C4-2B (cell line): ENCODE data around the gene ALKAL2.
A peak's percentile ranks its signal among the peaks of the same experiment; 100 is the strongest.

ENCODE experiments used
- H3K27ac ChIP-seq: fragments of 450-650 bp; 2 replicates; pipeline ENCODE4 v1.5.1; 2017
- ZFX ChIP-seq: fragments of 450-650 bp; IDR thresholded peaks from 2 replicates; pipeline ENCODE4 v1.6.1; 2017
- TF ChIP-seq, protein P1 (sequence below): fragments of 450-650 bp; conservative IDR thresholded peaks from 2 replicates; pipeline ENCODE4 v1.5.1; 2017; ENCODE audit warnings: mild to moderate bottlenecking

The ALKAL2 gene

GRCh38 chr2:269356-270030 lies 18.4 kb downstream of the ALKAL2 start:
- H3K27ac ChIP-seq, result no peak overlapping the region
- TF ChIP-seq ZFX, result no peak
- TF ChIP-seq, protein P1, sequence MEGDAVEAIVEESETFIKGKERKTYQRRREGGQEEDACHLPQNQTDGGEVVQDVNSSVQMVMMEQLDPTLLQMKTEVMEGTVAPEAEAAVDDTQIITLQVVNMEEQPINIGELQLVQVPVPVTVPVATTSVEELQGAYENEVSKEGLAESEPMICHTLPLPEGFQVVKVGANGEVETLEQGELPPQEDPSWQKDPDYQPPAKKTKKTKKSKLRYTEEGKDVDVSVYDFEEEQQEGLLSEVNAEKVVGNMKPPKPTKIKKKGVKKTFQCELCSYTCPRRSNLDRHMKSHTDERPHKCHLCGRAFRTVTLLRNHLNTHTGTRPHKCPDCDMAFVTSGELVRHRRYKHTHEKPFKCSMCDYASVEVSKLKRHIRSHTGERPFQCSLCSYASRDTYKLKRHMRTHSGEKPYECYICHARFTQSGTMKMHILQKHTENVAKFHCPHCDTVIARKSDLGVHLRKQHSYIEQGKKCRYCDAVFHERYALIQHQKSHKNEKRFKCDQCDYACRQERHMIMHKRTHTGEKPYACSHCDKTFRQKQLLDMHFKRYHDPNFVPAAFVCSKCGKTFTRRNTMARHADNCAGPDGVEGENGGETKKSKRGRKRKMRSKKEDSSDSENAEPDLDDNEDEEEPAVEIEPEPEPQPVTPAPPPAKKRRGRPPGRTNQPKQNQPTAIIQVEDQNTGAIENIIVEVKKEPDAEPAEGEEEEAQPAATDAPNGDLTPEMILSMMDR, result no peak

DNA sequence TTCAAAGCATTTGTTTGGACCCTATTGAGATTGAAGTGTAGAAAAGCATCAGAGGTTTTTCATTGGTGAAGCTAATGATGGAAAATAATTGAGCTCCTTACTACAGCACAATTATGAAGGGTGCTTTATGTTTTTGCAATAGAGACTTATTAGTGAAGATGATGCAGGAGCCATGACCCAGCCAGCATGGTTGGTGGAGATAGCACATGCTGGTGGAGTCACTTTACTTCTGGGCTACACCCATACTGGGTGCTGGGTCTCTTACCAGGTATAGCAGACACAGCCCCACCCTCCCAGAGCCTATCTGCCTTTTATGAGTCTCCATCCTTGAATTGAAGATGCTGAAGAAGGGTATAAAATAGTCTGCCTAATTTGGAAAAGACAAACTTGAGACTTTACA lies 19.6 kb downstream of the ALKAL2 start:
- H3K27ac ChIP-seq, result no peak overlapping the region
- no peak for TF ChIP-seq ZFX
- TF ChIP-seq, protein P1, result no peak

- peak within 1 kb of the TSS; percentile 81 for H3K27ac ChIP-seq
- TF ChIP-seq ZFX, result peak; percentile 83
- TF ChIP-seq, protein P1, result no peak
These were observed 23.1 kb downstream of the ALKAL2 start, which contains the start of gene ACP1 for GRCh38 chr2:264493-265468. Gene ACP1 (plus strand): TSS chr2:264947. CDS start chr2:264965, 18 bp downstream.

DNA sequence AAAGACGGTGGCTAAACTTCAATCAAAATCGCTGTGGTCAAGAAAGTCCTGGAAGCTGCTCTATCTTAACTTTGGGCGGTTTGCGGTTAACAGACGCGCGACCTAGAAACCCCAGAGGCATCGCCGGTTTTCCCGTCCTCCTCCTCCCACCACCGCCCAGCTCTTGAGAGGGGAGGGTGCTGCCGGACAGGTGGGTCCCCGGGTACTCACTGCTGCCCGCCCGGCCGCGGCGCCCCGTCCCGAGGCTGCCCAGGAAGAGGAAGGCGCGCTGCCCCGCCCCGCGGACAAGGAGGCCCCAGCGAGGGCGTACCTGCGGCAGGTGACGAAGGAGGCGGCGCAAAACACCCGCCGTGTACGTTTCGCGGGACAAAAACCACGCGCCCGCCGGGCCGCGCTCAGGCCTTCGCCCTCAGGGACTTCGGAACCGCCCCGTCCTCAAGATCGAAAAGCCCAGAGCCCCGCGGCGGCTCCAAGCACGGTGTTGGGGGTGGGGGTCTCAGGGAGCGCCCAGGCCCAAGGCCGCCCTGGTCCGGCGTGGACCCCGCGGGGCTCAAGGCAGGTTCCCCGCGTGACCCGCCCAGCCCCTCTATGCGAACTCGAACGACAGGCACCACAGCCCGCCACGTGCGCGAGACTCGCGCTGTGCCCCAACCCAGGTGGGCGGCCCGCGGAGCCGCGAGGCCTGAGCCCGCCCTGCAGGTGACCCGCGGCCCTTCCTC lies 24.0 kb downstream of the ALKAL2 start, which contains the start of gene SH3YL1:
TSS of gene SH3YL1 (minus strand) at position 259 of the 719 bp plus-strand sequence. CDS start at position 211, 48 bp downstream.
- H3K27ac ChIP-seq, result peak within 1 kb of the TSS; percentile 81
- peak; percentile 41 for TF ChIP-seq ZFX
- TF ChIP-seq, protein P1, result no peak

GRCh38 chr2:263022-263738 lies 24.7 kb downstream of the ALKAL2 start:
- TF ChIP-seq, protein P1, result no peak
- TF ChIP-seq ZFX, result no peak
- no peak overlapping the region; the same call in 1 of the 2 replicates for H3K27ac ChIP-seq

GRCh38 chr2:262117-262516 lies 25.8 kb downstream of the ALKAL2 start:
- TF ChIP-seq, protein P1, result no peak
- TF ChIP-seq ZFX, result no peak
- no peak overlapping the region for H3K27ac ChIP-seq
